Measurements from ENCODE around the gene PABPN1L.

Gene PABPN1L

GRCh38 chr16:88855176-88855575 is 11.3 kb downstream of the PABPN1L start:
- Histone ChIP-seq H4K91ac (ENCODE audit: low read depth, low read length) (no peak overlapping the region), H2AK5ac (ENCODE audit: low read length) (no peak overlapping the region), H2BK12ac (ENCODE audit: low read length) (no peak overlapping the region), H3K9me3 (ENCODE audit: insufficient read depth, low read depth, low read length) (no peaks in the 10 kb centered on the region), H3K27me3 (ENCODE audit: insufficient read depth, low read length) (no peaks in the 10 kb centered on the region), H3K14ac (ENCODE audit: low read length) (no peak overlapping the region), H3K23ac (ENCODE audit: low read length) (no peak overlapping the region), H3K27ac (ENCODE audit: low read depth, low read length) (no peak overlapping the region), H3K4me1 (ENCODE audit: control insufficient read depth in 1 of 2, insufficient read depth in 2 of 2, low read length in 2 of 2) (peaks cover 8% of the 10 kb centered on the region in 2 experiments), H3K4me2 (ENCODE audit: low read length) (no peak overlapping the region), H3K4me3 (ENCODE audit: low read depth, low read length) (no peak overlapping the region), H2BK5ac (ENCODE audit: low read depth, low read length, poor library complexity) (no peak overlapping the region), H4K12ac (ENCODE audit: low read depth, low read length) (no peak overlapping the region), H3K4ac (ENCODE audit: low read depth, low read length) (no peak overlapping the region), H2BK120ac (ENCODE audit: insufficient read depth, low read length, poor library complexity) (no peak overlapping the region), H3K9ac (ENCODE audit: low read length) (no peak overlapping the region), H3K36me3 (ENCODE audit: control insufficient read depth in 1 of 2, insufficient read depth in 2 of 2, low read length in 2 of 2) (peaks cover 26 to 30% of the 10 kb centered on the region in 2 experiments), H3K18ac (ENCODE audit: low read length) (no peak overlapping the region), H3K79me2 (ENCODE audit: control insufficient read depth, insufficient read depth, low read length, poor library complexity) (peaks cover 8% of the 10 kb centered on the region), H4K8ac (ENCODE audit: low read depth, low read length) (no peak overlapping the region), H2AFZ (ENCODE audit: insufficient read depth, low read length, poor library complexity) (no peak overlapping the region), H3K79me1 (ENCODE audit: low read length) (peaks cover 8% of the 10 kb centered on the region)
- no peak for DNase-seq
- WGBS (ENCODE audit: extremely low coverage, insufficient coverage, insufficient read length) = 100% methylated on average over 1 of the region's 8 CpGs

GRCh38 chr16:88854306-88855111 is 12.0 kb downstream of the PABPN1L start:
- peaks cover 8% of the 10 kb centered on the region for H3K79me1 ChIP-seq (ENCODE audit: low read length)
- no peak overlapping the region for H3K27ac ChIP-seq (ENCODE audit: low read depth, low read length)
- H2BK12ac ChIP-seq (ENCODE audit: low read length) = no peak overlapping the region
- no peak overlapping the region for H3K4me3 ChIP-seq (ENCODE audit: low read depth, low read length)
- no peaks in the 10 kb centered on the region for H3K9me3 ChIP-seq (ENCODE audit: insufficient read depth, low read depth, low read length)
- no peak overlapping the region for H2AFZ ChIP-seq (ENCODE audit: insufficient read depth, low read length, poor library complexity)
- H4K12ac ChIP-seq (ENCODE audit: low read depth, low read length) = no peak overlapping the region
- no peaks in the 10 kb centered on the region for H3K27me3 ChIP-seq (ENCODE audit: insufficient read depth, low read length)
- no peak overlapping the region for H4K91ac ChIP-seq (ENCODE audit: low read depth, low read length)
- H3K36me3 ChIP-seq (ENCODE audit: control insufficient read depth in 1 of 2, insufficient read depth in 2 of 2, low read length in 2 of 2) = peaks cover 25 to 30% of the 10 kb centered on the region in 2 experiments
- H3K23ac ChIP-seq (ENCODE audit: low read length) = no peak overlapping the region
- no peak overlapping the region for H3K18ac ChIP-seq (ENCODE audit: low read length)
- H4K8ac ChIP-seq (ENCODE audit: low read depth, low read length) = no peak overlapping the region
- no peak overlapping the region for H2AK5ac ChIP-seq (ENCODE audit: low read length)
- DNase-seq = peak; percentile 14 to 28
- H3K4me1 ChIP-seq (ENCODE audit: control insufficient read depth in 1 of 2, insufficient read depth in 2 of 2, low read length in 2 of 2) = peaks cover 8% of the 10 kb centered on the region in 2 experiments
- no peak overlapping the region for H3K14ac ChIP-seq (ENCODE audit: low read length)
- no peak overlapping the region for H2BK120ac ChIP-seq (ENCODE audit: insufficient read depth, low read length, poor library complexity)
- WGBS (ENCODE audit: extremely low coverage, insufficient coverage, insufficient read length) = no CpG with 5 or more reads among the region's 20 CpGs
- H3K9ac ChIP-seq (ENCODE audit: low read length) = no peak overlapping the region
- H3K4ac ChIP-seq (ENCODE audit: low read depth, low read length) = no peak overlapping the region
- no peak overlapping the region for H3K4me2 ChIP-seq (ENCODE audit: low read length)
- peaks cover 8% of the 10 kb centered on the region for H3K79me2 ChIP-seq (ENCODE audit: control insufficient read depth, insufficient read depth, low read length, poor library complexity)
- H2BK5ac ChIP-seq (ENCODE audit: low read depth, low read length, poor library complexity) = no peak overlapping the region

- H4K12ac ChIP-seq (ENCODE audit: low read depth, low read length) = no peak overlapping the region
- H4K91ac ChIP-seq (ENCODE audit: low read depth, low read length) = no peak overlapping the region
- H3K9me3 ChIP-seq (ENCODE audit: insufficient read depth, low read depth, low read length) = no peaks in the 10 kb centered on the region
- no peak overlapping the region for H3K14ac ChIP-seq (ENCODE audit: low read length)
- H2AFZ ChIP-seq (ENCODE audit: insufficient read depth, low read length, poor library complexity) = no peak overlapping the region
- H3K79me2 ChIP-seq (ENCODE audit: control insufficient read depth, insufficient read depth, low read length, poor library complexity) = peaks cover 8% of the 10 kb centered on the region
- no peak overlapping the region for H3K9ac ChIP-seq (ENCODE audit: low read length)
- H2AK5ac ChIP-seq (ENCODE audit: low read length) = no peak overlapping the region
- H3K27ac ChIP-seq (ENCODE audit: low read depth, low read length) = no peak overlapping the region
- peaks cover 23 to 25% of the 10 kb centered on the region in 2 experiments for H3K36me3 ChIP-seq (ENCODE audit: control insufficient read depth in 1 of 2, insufficient read depth in 2 of 2, low read length in 2 of 2)
- H3K4ac ChIP-seq (ENCODE audit: low read depth, low read length) = no peak overlapping the region
- no peak overlapping the region for H3K4me3 ChIP-seq (ENCODE audit: low read depth, low read length)
- WGBS (ENCODE audit: extremely low coverage, insufficient coverage, insufficient read length) = no CpG with 5 or more reads among the region's 17 CpGs
- no peak overlapping the region for H2BK5ac ChIP-seq (ENCODE audit: low read depth, low read length, poor library complexity)
- H3K18ac ChIP-seq (ENCODE audit: low read length) = no peak overlapping the region
- peak in 1 of 2 donors; percentile 9 for DNase-seq
- no peak overlapping the region for H2BK120ac ChIP-seq (ENCODE audit: insufficient read depth, low read length, poor library complexity)
- H2BK12ac ChIP-seq (ENCODE audit: low read length) = no peak overlapping the region
- no peak overlapping the region for H3K4me2 ChIP-seq (ENCODE audit: low read length)
- peaks cover 8% of the 10 kb centered on the region for H3K79me1 ChIP-seq (ENCODE audit: low read length)
- H3K23ac ChIP-seq (ENCODE audit: low read length) = no peak overlapping the region
- peaks cover 8% of the 10 kb centered on the region in 2 experiments for H3K4me1 ChIP-seq (ENCODE audit: control insufficient read depth in 1 of 2, insufficient read depth in 2 of 2, low read length in 2 of 2)
- H3K27me3 ChIP-seq (ENCODE audit: insufficient read depth, low read length) = no peaks in the 10 kb centered on the region
- no peak overlapping the region for H4K8ac ChIP-seq (ENCODE audit: low read depth, low read length)
These were observed 13.0 kb downstream of the PABPN1L start for GRCh38 chr16:88853325-88853941.

GRCh38 chr16:88851616-88852015 is 14.8 kb downstream of the PABPN1L start:
- no peak overlapping the region for H3K4ac ChIP-seq (ENCODE audit: low read depth, low read length)
- no peak overlapping the region for H3K9ac ChIP-seq (ENCODE audit: low read length)
- no CpG with 5 or more reads among the region's 19 CpGs for WGBS (ENCODE audit: extremely low coverage, insufficient coverage, insufficient read length)
- no peak overlapping the region for H2BK12ac ChIP-seq (ENCODE audit: low read length)
- no peak overlapping the region for H3K27ac ChIP-seq (ENCODE audit: low read depth, low read length)
- H3K23ac ChIP-seq (ENCODE audit: low read length) = no peak overlapping the region
- H3K27me3 ChIP-seq (ENCODE audit: insufficient read depth, low read length) = no peaks in the 10 kb centered on the region
- no peak overlapping the region for H4K91ac ChIP-seq (ENCODE audit: low read depth, low read length)
- no peak overlapping the region for H3K18ac ChIP-seq (ENCODE audit: low read length)
- H2AFZ ChIP-seq (ENCODE audit: insufficient read depth, low read length, poor library complexity) = no peak overlapping the region
- no peak overlapping the region for H3K4me2 ChIP-seq (ENCODE audit: low read length)
- peaks cover 3% of the 10 kb centered on the region for H3K79me1 ChIP-seq (ENCODE audit: low read length)
- no peak overlapping the region for H2AK5ac ChIP-seq (ENCODE audit: low read length)
- peaks cover 27 to 30% of the 10 kb centered on the region in 2 experiments for H3K36me3 ChIP-seq (ENCODE audit: control insufficient read depth in 1 of 2, insufficient read depth in 2 of 2, low read length in 2 of 2)
- H3K9me3 ChIP-seq (ENCODE audit: insufficient read depth, low read depth, low read length) = no peaks in the 10 kb centered on the region
- peaks cover 2% of the 10 kb centered on the region for H3K79me2 ChIP-seq (ENCODE audit: control insufficient read depth, insufficient read depth, low read length, poor library complexity)
- no peak overlapping the region for H3K14ac ChIP-seq (ENCODE audit: low read length)
- H3K4me1 ChIP-seq (ENCODE audit: control insufficient read depth in 1 of 2, insufficient read depth in 2 of 2, low read length in 2 of 2) = peaks cover 8% of the 10 kb centered on the region in 2 experiments
- H4K12ac ChIP-seq (ENCODE audit: low read depth, low read length) = no peak overlapping the region
- no peak for DNase-seq
- no peak overlapping the region for H4K8ac ChIP-seq (ENCODE audit: low read depth, low read length)
- no peak overlapping the region for H2BK120ac ChIP-seq (ENCODE audit: insufficient read depth, low read length, poor library complexity)
- no peak overlapping the region for H3K4me3 ChIP-seq (ENCODE audit: low read depth, low read length)
- no peak overlapping the region for H2BK5ac ChIP-seq (ENCODE audit: low read depth, low read length, poor library complexity)
